HG03139 (cell line): ENCODE data around the gene USP15.
"Not testable (repeated sequence)": the region's sequence is repeated elsewhere in the genome, so short reads cannot be mapped to it uniquely, and the experiment has no call there.

Source experiments
- ATAC-seq: cut with Tn5 transposase; IDR thresholded peaks from one replicate; pipeline ENCODE4 v1.9.1; 2021; ENCODE audit not compliant: unreplicated experiment

The USP15 gene

GRCh38 chr12:62319058-62319457 is 58.9 kb downstream of the USP15 start:
- no peak for ATAC-seq

GRCh38 chr12:62320054-62320453 is 59.9 kb downstream of the USP15 start:
- ATAC-seq: no peak

- ATAC-seq: no peak
These were observed 63.2 kb downstream of the USP15 start for GRCh38 chr12:62323386-62323785.

- no peak for ATAC-seq
These were observed 68.2 kb downstream of the USP15 start for GRCh38 chr12:62328296-62328921.

- no peak for ATAC-seq
These were observed 71.1 kb downstream of the USP15 start for GRCh38 chr12:62331306-62331705.

- no peak for ATAC-seq
These were observed 72.4 kb downstream of the USP15 start for GRCh38 chr12:62332598-62332997.

- ATAC-seq: no peak
These were observed 74.9 kb downstream of the USP15 start for GRCh38 chr12:62335057-62335456.

- ATAC-seq: no peak
These were observed 75.6 kb downstream of the USP15 start for GRCh38 chr12:62335796-62336195.

GRCh38 chr12:62337643-62338042 is 77.4 kb downstream of the USP15 start:
- not testable (repeated sequence) for ATAC-seq

GRCh38 chr12:62342614-62343303 is 82.6 kb downstream of the USP15 start:
- not testable (repeated sequence) for ATAC-seq

- not testable (repeated sequence) for ATAC-seq
These were observed 83.3 kb downstream of the USP15 start for GRCh38 chr12:62343304-62344120.

- not testable (repeated sequence) for ATAC-seq
These were observed 84.7 kb downstream of the USP15 start for GRCh38 chr12:62344731-62345556.

- no peak for ATAC-seq
These were observed 85.5 kb downstream of the USP15 start for GRCh38 chr12:62345667-62346066.

GRCh38 chr12:62346817-62347216 is 86.6 kb downstream of the USP15 start:
- no peak for ATAC-seq

- no peak for ATAC-seq
These were observed 87.9 kb downstream of the USP15 start for GRCh38 chr12:62347922-62348650.

- ATAC-seq: no peak
These were observed 90.3 kb downstream of the USP15 start for GRCh38 chr12:62350554-62350953.

- ATAC-seq: no peak
These were observed 91.1 kb downstream of the USP15 start for GRCh38 chr12:62351326-62351725.

GRCh38 chr12:62361048-62361447 is 100.8 kb downstream of the USP15 start:
- ATAC-seq: no peak

- ATAC-seq: no peak
These were observed 103.3 kb downstream of the USP15 start for GRCh38 chr12:62363506-62363905.

- ATAC-seq: not testable (repeated sequence)
These were observed 104.5 kb downstream of the USP15 start for GRCh38 chr12:62364697-62365096.
